ENCODE results near the gene BBS12. TPM values are rescaled to one million over a fixed set of nuclear protein-coding genes. Genes with fewer than 3 reads are reported as not detected.

The BBS12 gene
- total and polyA plus RNA-seq, 12 donors, result 1.5 to 7.8 (median 5.4) TPM

DNA sequence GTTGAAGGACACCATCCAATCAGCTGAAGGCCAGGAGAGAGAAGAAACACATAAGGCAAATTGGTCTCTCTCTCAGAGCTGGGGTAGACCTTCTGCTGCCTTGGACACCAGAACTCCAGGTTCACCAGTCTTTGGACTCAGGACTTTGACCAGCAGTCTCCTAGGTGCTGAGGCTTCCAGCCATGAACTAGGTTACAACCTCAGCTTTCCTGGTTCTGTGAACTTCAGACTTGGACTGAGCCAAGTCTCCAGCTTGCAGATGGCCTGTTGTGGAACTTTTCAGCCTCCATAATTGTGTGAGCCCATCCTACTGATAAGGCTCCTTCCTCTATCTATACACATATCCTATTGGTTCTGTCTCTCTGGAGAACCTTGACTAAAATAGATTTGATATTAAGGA lies 20.6 kb upstream of the BBS12 start:
- Histone ChIP-seq H3K36me3 (replicated peaks in 1 of 2) (no peaks in the 10 kb centered on the region), H3K4me1 (replicated peaks in 1 of 2) (no peaks in the 10 kb centered on the region), H3K27me3 (no peaks in the 10 kb centered on the region), H3K9me3 (replicated peaks in 1 of 3) (no peaks in the 10 kb centered on the region), H3K4me3 (no peak overlapping the region), H3K27ac (no peak overlapping the region)
- intact Hi-C loops (cut with DNase I), result loop anchor here in 1 of 2 donors (10.0 kb wide), 1 partner anchor 107 kb away; no protein-coding TSS in a partner anchor
- DNase-seq, result no peak
- no peak for TF ChIP-seq CTCF (IDR thresholded peaks at IDR 0.05)
- TF ChIP-seq POLR2A (IDR thresholded peaks at IDR 0.05), result no peak

GRCh38 chr4:122712782-122713181 lies 19.7 kb upstream of the BBS12 start:
- intact Hi-C loops (cut with DNase I), result loop anchor here in 1 of 2 donors (10.0 kb wide), 1 partner anchor 108 kb away; no protein-coding TSS in a partner anchor
- Histone ChIP-seq H3K9me3 (replicated peaks in 1 of 3) (no peaks in the 10 kb centered on the region), H3K27ac (no peak overlapping the region), H3K36me3 (replicated peaks in 1 of 2) (no peaks in the 10 kb centered on the region), H3K27me3 (no peaks in the 10 kb centered on the region), H3K4me3 (no peak overlapping the region), H3K4me1 (replicated peaks in 1 of 2) (no peaks in the 10 kb centered on the region)
- no peak for DNase-seq
- 81 to 91% (median 89%) methylated on average over 4 of the region's 4 CpGs for WGBS, 4 donors
- no peak for TF ChIP-seq POLR2A (IDR thresholded peaks at IDR 0.05)
- TF ChIP-seq CTCF (IDR thresholded peaks at IDR 0.05), result no peak

DNA sequence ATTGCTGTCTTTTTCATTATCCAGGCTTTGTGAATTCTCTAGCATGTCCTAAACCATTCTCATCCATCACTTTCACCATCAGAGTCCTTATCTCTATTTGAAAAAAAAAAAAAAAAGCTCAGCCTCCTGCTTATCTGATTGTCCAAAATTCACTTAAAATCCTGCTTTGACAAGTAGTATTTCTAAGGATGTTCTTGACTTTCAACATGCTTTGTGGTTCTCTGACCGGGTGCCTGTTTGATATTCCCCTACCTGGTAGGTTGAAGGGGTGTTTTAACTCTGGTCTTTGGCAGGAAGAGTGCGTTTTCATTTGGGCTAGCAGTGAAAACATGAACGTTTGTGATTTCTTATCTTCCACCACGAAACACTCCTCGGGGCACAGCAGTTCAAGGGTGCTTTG lies 17.3 kb upstream of the BBS12 start:
- no peaks in the 10 kb centered on the region for H3K36me3 ChIP-seq (replicated peaks in 1 of 2)
- DNase-seq, result no peak
- H3K4me1 ChIP-seq (replicated peaks in 1 of 2), result no peaks in the 10 kb centered on the region
- WGBS, 4 donors, result 10 to 22% (median 18%) methylated on average over 5 of the region's 5 CpGs
- no peaks in the 10 kb centered on the region for H3K27me3 ChIP-seq
- no peak for TF ChIP-seq POLR2A (IDR thresholded peaks at IDR 0.05)
- no peak for TF ChIP-seq CTCF (IDR thresholded peaks at IDR 0.05)
- no peak overlapping the region for H3K27ac ChIP-seq
- no peaks in the 10 kb centered on the region for H3K9me3 ChIP-seq (replicated peaks in 1 of 3)
- no peak overlapping the region for H3K4me3 ChIP-seq
- intact Hi-C loops (cut with DNase I), result loop anchor here in 1 of 2 donors (10.0 kb wide), 1 partner anchor 110 kb away; no protein-coding TSS in a partner anchor

- H3K4me3 ChIP-seq, result no peak overlapping the region
- H3K9me3 ChIP-seq (replicated peaks in 1 of 3), result no peaks in the 10 kb centered on the region
- H3K27me3 ChIP-seq, result no peaks in the 10 kb centered on the region
- TF ChIP-seq CTCF (IDR thresholded peaks at IDR 0.05) (peak; percentile 52 to 77 (median 71)), POLR2A (IDR thresholded peaks at IDR 0.05) (no peak)
- intact Hi-C loops (cut with DNase I), result loop anchor here in 1 of 2 donors (10.0 kb wide), 1 partner anchor 112 kb away; no protein-coding TSS in a partner anchor
- peak; percentile 39 to 80 (median 66) for DNase-seq
- no peak overlapping the region for H3K27ac ChIP-seq
- H3K36me3 ChIP-seq (replicated peaks in 1 of 2), result no peaks in the 10 kb centered on the region
- no peaks in the 10 kb centered on the region for H3K4me1 ChIP-seq (replicated peaks in 1 of 2)
- 29 to 31% (median 29%) methylated on average over 4 of the region's 4 CpGs for WGBS, 4 donors
Measured at GRCh38 chr4:122716825-122717448, 15.6 kb upstream of the BBS12 start.

Measured in adrenal gland (tissue), 12 donors.